Medulla oblongata (tissue), 1 donor: ENCODE data around the gene MATN1.

Source experiments
- DNase-seq: peaks from one replicate; pipeline ENCODE4 v3.0.0-alpha.2; 2015; ENCODE audit errors: extremely low spot score

MATN1 gene

GRCh38 chr1:30745156-30745833 lies 21.9 kb upstream of the MATN1 start:
- DNase-seq = no peak

GRCh38 chr1:30744060-30744756 lies 20.8 kb upstream of the MATN1 start:
- no peak for DNase-seq

DNA sequence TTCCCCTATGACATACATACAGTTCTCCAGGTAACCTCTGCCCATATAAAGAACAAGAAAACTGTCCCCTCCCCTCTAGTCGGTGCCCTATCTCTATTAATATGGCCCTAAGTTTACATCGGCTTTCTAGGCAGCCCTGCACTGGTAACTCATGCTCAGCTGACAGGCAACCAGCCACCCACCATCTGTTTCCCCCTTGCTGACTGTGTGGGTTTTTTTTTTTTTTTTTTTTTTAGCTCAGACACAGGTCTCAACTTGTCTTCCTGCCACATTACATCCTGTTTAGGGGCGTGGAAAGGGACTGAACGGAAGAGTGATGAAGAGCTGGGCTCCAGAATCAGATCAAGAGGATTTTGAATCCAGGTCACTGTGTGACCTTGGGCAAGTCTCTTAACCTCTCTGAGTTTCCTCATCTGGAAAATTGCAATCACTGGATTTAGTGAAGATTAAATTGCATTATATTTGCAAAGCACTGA lies 20.2 kb upstream of the MATN1 start:
- no peak for DNase-seq

GRCh38 chr1:30742963-30743559 lies 19.7 kb upstream of the MATN1 start:
- DNase-seq = no peak

DNA sequence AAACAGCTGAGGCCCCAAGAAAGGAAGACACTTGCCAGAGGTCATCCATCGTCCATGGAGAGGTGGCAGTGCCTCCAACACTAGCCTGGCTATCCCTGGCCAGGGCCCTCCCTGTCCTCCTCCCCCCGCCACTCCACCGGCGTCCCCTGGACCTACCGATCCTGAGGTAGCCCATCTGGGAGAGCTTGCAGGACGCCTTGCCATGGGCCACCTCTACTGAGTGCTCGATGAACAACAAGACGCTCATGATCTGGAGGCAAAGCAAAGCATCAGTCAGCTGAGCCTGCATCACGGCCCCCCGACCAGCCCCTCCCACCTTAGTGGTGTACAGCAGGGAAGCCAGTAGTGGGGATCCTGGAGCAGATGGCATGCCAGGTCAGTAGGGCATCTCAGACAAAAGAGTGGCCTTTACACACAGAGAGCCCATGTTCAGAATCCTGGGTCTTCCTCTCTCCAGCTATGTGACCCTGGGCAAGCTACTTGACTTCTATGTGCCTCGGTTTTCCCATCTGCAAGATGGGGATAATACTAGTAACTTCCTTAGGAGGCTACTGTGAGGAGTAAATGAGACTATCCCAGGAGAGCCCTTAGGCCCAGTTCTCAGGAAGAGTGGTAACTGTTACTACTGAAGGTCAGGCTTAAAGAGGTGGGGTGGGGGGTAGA lies 19.0 kb upstream of the MATN1 start:
- no peak for DNase-seq

GRCh38 chr1:30741239-30741894 lies 18.0 kb upstream of the MATN1 start:
- DNase-seq = no peak

GRCh38 chr1:30740251-30741238 lies 17.2 kb upstream of the MATN1 start:
- DNase-seq = no peak

GRCh38 chr1:30739601-30740000 lies 16.2 kb upstream of the MATN1 start:
- no peak for DNase-seq

GRCh38 chr1:30738715-30739559 lies 15.6 kb upstream of the MATN1 start:
- DNase-seq = no peak

DNA sequence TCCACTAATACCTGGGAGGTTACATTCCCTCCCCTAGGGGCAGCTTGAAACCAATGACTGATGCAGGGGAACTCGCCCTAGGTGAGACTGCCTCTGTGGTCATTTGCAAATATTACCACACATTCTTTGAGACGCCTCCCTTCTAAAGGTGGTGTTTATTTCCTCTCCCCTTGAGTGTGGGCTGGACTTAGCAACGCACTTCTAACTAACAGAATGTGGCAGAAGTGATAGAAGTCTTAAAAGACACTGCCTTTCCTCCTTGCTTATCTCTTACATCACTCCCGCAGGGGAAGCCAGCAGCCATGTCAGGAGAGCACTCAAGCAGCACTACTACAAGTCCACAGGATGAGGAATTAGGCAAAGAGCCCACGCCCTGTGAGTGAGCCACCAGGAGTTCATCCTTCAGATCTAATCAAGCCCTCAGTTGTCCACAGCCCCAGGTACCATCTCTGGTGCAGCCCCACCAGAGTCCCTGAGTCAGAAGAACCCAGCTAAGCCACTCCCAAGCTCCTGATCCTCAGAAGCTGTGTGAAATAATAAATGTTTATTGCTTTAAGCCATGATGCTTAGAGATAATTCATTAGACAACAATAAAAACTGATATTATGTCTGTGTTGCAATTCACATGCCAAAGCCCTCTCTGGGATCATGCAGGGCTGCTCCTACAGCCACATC lies 14.8 kb upstream of the MATN1 start:
- DNase-seq = no peak

DNA sequence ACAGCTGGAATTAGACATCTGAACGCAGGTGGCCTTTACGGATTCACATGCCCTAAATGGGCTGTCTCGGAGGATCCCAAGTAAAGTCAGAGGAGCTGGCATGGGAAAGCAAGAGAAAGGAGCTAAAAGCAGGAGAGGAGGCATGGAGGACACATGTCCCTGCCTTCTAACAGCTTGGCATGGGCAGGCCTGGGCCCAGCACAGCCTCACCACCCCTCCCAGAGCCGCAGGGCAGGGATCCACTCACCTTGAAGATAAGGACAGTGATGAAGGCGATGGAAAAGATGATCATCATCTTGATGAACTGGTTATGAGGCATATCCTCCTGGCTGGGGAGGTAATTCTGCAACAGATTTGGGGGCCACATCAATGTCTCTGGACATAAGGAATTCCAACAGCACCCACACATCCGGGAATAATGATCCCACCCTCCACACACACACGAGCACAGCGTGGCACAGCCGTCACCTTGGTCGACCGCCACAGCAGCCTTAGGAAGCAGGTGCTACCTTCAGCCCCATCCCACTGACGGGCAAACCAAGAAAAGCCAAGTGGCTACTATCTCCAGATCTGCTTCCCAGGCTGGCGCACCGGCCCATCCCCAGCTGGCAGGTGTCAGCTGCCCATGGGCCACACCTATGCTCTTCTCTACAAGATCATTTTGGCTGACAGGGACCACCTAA lies 14.1 kb upstream of the MATN1 start:
- no peak for DNase-seq

GRCh38 chr1:30735668-30736498 lies 12.5 kb upstream of the MATN1 start:
- DNase-seq = no peak

GRCh38 chr1:30735124-30735523 lies 11.7 kb upstream of the MATN1 start:
- no peak for DNase-seq

DNA sequence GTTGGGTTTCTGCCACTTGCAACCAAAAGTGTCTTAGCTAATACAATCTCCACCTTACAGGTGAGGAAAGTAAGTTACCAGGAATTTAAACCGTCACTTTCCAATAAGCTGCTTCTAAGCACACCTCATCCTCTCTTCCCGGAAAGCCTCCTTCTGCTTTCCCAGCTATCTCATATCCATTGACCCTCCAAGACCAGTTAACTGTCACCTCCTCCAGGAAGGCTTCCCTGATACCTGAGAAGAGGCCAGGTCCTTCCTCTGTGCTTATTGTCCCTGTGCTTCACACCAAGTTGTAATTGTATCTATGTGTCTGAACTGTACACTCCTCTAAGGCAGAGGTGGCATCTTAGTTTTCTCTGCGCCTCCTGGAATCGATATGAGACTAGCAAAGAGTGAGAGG lies 11.2 kb upstream of the MATN1 start:
- no peak for DNase-seq

- DNase-seq = no peak
Measured at GRCh38 chr1:30734106-30734505, 10.7 kb upstream of the MATN1 start.

DNA sequence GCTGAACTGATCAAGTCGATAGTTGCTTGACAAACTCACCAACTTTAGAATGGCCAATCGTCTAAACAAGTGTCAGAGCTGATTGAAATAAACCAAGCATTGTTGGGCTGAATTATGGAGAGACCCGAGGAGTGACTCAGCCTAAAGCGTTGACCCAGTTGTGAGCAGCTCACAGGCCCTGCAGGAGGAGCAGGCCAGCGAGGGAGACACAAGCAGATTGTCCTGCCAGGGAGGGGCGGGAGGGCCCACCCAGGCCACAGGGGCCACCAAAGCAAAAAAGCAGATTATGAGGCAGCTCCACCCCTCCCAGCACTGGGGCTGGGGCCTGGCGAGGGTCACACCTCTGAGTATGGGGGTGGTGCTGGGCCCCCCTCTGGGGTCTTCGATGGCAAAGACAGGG lies 10.1 kb upstream of the MATN1 start:
- DNase-seq = no peak

DNA sequence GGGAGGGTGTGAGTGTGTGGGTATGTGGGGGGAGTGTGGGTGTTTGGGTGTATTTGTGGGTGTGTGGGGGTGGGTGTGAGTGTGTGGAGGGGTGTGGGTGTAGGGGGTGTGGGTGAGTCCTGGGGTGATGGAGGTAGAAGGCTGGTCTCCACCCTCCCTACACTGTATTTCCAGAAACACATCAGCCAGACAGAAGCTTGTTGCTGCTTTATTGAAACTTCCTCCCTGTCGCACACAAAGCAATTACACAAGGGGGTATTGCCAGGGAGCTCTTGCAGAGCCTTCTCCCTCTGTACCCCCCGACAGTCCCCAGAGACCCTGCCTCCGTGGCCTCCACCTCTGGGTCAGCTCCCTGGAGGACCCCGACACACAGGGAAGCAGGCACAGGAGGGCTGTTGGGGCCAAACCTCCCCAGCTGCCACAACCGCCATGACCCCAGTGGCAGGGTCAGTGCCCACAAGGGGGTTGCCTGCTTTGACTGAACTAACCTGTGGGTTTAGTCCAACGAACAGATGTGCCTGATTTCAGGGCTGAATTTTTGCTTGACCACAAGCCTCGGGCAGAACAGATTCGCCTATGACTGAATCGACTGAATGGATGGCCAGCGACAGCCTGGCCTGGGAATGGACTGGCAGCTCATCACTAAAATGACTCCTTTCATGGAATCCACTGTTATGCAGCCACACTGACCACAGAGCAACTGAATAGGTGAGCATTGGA lies 9.1 kb upstream of the MATN1 start:
- DNase-seq = peak; percentile 63
